ENCODE data around the gene RHEB.

Gene RHEB

GRCh38 chr7:151429560-151430331 lies 89.9 kb downstream of the RHEB start:
- H3K36me3 ChIP-seq (replicated peaks), result no peaks in the 10 kb centered on the region
- no peak for TF ChIP-seq CTCF (IDR thresholded peaks at IDR 0.05; ENCODE audit: low read depth, low read length, missing control alignments)
- no peaks in the 10 kb centered on the region for H3K27me3 ChIP-seq (replicated peaks)
- no peak for DNase-seq
- H3K27ac ChIP-seq, result no peak overlapping the region
- no peak overlapping the region for H3K4me3 ChIP-seq (ENCODE audit: low read depth, low read length)
- in situ Hi-C loops (cut with HindIII; ENCODE audit: low pct_ligation_motif_present, low sequenced_read_pairs), result no loop called here

- TF ChIP-seq CTCF (IDR thresholded peaks at IDR 0.05; ENCODE audit: low read depth, low read length, missing control alignments), result no peak
- DNase-seq, result no peak
- Histone ChIP-seq H3K27ac (no peak overlapping the region), H3K27me3 (replicated peaks) (no peaks in the 10 kb centered on the region), H3K36me3 (replicated peaks) (no peaks in the 10 kb centered on the region), H3K4me3 (ENCODE audit: low read depth, low read length) (no peak overlapping the region)
- in situ Hi-C loops (cut with HindIII; ENCODE audit: low pct_ligation_motif_present, low sequenced_read_pairs), result no loop called here
These were observed 90.5 kb downstream of the RHEB start for GRCh38 chr7:151429237-151429559.

- no peaks in the 10 kb centered on the region for H3K36me3 ChIP-seq (replicated peaks)
- H3K27me3 ChIP-seq (replicated peaks), result no peaks in the 10 kb centered on the region
- peak overlapping the region; percentile 38 for H3K27ac ChIP-seq
- DNase-seq, result peak; percentile 44
- no peak overlapping the region for H3K4me3 ChIP-seq (ENCODE audit: low read depth, low read length)
- in situ Hi-C loops (cut with HindIII; ENCODE audit: low pct_ligation_motif_present, low sequenced_read_pairs), result no loop called here
- TF ChIP-seq CTCF (IDR thresholded peaks at IDR 0.05; ENCODE audit: low read depth, low read length, missing control alignments), result no peak
These were observed 91.1 kb downstream of the RHEB start for GRCh38 chr7:151428378-151429236.

- no peak overlapping the region for H3K27ac ChIP-seq
- H3K36me3 ChIP-seq (replicated peaks), result no peaks in the 10 kb centered on the region
- TF ChIP-seq CTCF (IDR thresholded peaks at IDR 0.05; ENCODE audit: low read depth, low read length, missing control alignments), result no peak
- H3K4me3 ChIP-seq (ENCODE audit: low read depth, low read length), result no peak overlapping the region
- in situ Hi-C loops (cut with HindIII; ENCODE audit: low pct_ligation_motif_present, low sequenced_read_pairs), result no loop called here
- no peaks in the 10 kb centered on the region for H3K27me3 ChIP-seq (replicated peaks)
- no peak for DNase-seq
These were observed 91.9 kb downstream of the RHEB start for GRCh38 chr7:151427705-151428377.

- in situ Hi-C loops (cut with HindIII; ENCODE audit: low pct_ligation_motif_present, low sequenced_read_pairs), result no loop called here
These were observed 92.6 kb downstream of the RHEB start for GRCh38 chr7:151426904-151427704.

More at GRCh38 chr7:151426904-151427704, 92.6 kb downstream of the RHEB start:
- no peak for DNase-seq
- peak overlapping the region; percentile 31 for H3K27ac ChIP-seq
- no peaks in the 10 kb centered on the region for H3K27me3 ChIP-seq (replicated peaks)
- no peak overlapping the region for H3K4me3 ChIP-seq (ENCODE audit: low read depth, low read length)
- TF ChIP-seq CTCF (IDR thresholded peaks at IDR 0.05; ENCODE audit: low read depth, low read length, missing control alignments), result no peak
- H3K36me3 ChIP-seq (replicated peaks), result no peaks in the 10 kb centered on the region
